ENCODE measurements around the gene ABR. TPM values are rescaled to one million over a fixed set of nuclear protein-coding genes. Genes with fewer than 3 reads are reported as not detected.
A peak's percentile ranks its signal among the peaks of the same experiment; 100 is the strongest.
"Not testable (repeated sequence)": the region's sequence is repeated elsewhere in the genome, so short reads cannot be mapped to it uniquely, and the experiment has no call there.

Gene ABR
- total and polyA plus RNA-seq, 7 donors = 30.4 to 146 (median 79.3) TPM

- Histone ChIP-seq H3K4me3 (no peak overlapping the region), H3K4me1 (no peaks in the 10 kb centered on the region), H3K9me3 (no peaks in the 10 kb centered on the region), H3K36me3 (peaks cover 16 to 77% (median 45%) of the 10 kb centered on the region in 4 donors), H3K27ac (no peak overlapping the region), H3K27me3 (no peaks in the 10 kb centered on the region)
- TF ChIP-seq POLR2A (IDR thresholded peaks at IDR 0.05) (no peak), EP300 (IDR thresholded peaks at IDR 0.05) (no peak), POLR2AphosphoS5 (IDR thresholded peaks at IDR 0.05) (no peak)
- TF ChIP-seq, protein P1, sequence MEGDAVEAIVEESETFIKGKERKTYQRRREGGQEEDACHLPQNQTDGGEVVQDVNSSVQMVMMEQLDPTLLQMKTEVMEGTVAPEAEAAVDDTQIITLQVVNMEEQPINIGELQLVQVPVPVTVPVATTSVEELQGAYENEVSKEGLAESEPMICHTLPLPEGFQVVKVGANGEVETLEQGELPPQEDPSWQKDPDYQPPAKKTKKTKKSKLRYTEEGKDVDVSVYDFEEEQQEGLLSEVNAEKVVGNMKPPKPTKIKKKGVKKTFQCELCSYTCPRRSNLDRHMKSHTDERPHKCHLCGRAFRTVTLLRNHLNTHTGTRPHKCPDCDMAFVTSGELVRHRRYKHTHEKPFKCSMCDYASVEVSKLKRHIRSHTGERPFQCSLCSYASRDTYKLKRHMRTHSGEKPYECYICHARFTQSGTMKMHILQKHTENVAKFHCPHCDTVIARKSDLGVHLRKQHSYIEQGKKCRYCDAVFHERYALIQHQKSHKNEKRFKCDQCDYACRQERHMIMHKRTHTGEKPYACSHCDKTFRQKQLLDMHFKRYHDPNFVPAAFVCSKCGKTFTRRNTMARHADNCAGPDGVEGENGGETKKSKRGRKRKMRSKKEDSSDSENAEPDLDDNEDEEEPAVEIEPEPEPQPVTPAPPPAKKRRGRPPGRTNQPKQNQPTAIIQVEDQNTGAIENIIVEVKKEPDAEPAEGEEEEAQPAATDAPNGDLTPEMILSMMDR (IDR thresholded peaks at IDR 0.05) = no peak
- intact Hi-C loops (cut with DNase I) = no loop called here
- WGBS, 2 donors = 96% methylated on average over 21 of the region's 21 CpGs
- no peak for DNase-seq
Measured at GRCh38 chr17:1069847-1070246, 109.9 kb downstream of the ABR start.

- no peak for DNase-seq
- WGBS, 2 donors = 97% methylated on average over 7 of the region's 7 CpGs
- Histone ChIP-seq H3K27me3 (no peaks in the 10 kb centered on the region), H3K4me3 (no peak overlapping the region), H3K4me1 (no peaks in the 10 kb centered on the region), H3K9me3 (no peaks in the 10 kb centered on the region), H3K27ac (no peak overlapping the region), H3K36me3 (peaks cover 23 to 74% (median 44%) of the 10 kb centered on the region in 4 donors)
- TF ChIP-seq, protein P1 (IDR thresholded peaks at IDR 0.05) = no peak
- TF ChIP-seq EP300 (IDR thresholded peaks at IDR 0.05) = no peak
- TF ChIP-seq POLR2AphosphoS5 (IDR thresholded peaks at IDR 0.05) = no peak
- TF ChIP-seq POLR2A (IDR thresholded peaks at IDR 0.05) = no peak
- intact Hi-C loops (cut with DNase I) = no loop called here
Measured at GRCh38 chr17:1068356-1068755, 111.4 kb downstream of the ABR start.

GRCh38 chr17:1067282-1067956, 112.4 kb downstream of the ABR start:
- 96% methylated on average over 10 of the region's 10 CpGs for WGBS, 2 donors
- Histone ChIP-seq H3K36me3 (peaks cover 28 to 70% (median 42%) of the 10 kb centered on the region in 4 donors), H3K27ac (no peak overlapping the region), H3K4me3 (no peak overlapping the region), H3K9me3 (no peaks in the 10 kb centered on the region), H3K4me1 (no peaks in the 10 kb centered on the region), H3K27me3 (no peaks in the 10 kb centered on the region)
- no peak for DNase-seq
- intact Hi-C loops (cut with DNase I) = no loop called here
- TF ChIP-seq POLR2AphosphoS5 (IDR thresholded peaks at IDR 0.05) (no peak), EP300 (IDR thresholded peaks at IDR 0.05) (no peak), POLR2A (IDR thresholded peaks at IDR 0.05) (no peak)
- TF ChIP-seq, protein P1 (IDR thresholded peaks at IDR 0.05) = no peak

- H3K4me1 ChIP-seq; H3K27ac ChIP-seq; DNase-seq; intact Hi-C loops (cut with DNase I); H3K9me3 ChIP-seq; H3K27me3 ChIP-seq; H3K4me3 ChIP-seq: not testable (repeated sequence)
- peaks cover 28 to 58% (median 34%) of the 10 kb centered on the region in 4 donors for H3K36me3 ChIP-seq
- 53 to 56% methylated on average over 2 of the region's 4 CpGs for WGBS, 2 donors
Measured at GRCh38 chr17:1065416-1065815, 114.4 kb downstream of the ABR start.

- no peaks in the 10 kb centered on the region for H3K27me3 ChIP-seq
- peaks cover 0 to 3% (median 2%) of the 10 kb centered on the region in 4 donors for H3K4me1 ChIP-seq
- peaks cover 12 to 54% (median 25%) of the 10 kb centered on the region in 4 donors for H3K36me3 ChIP-seq
- DNase-seq = peak; percentile 79
- TF ChIP-seq EP300 (IDR thresholded peaks at IDR 0.05) (no peak), POLR2A (IDR thresholded peaks at IDR 0.05) (no peak), POLR2AphosphoS5 (IDR thresholded peaks at IDR 0.05) (peak in 1 of 4 donors; percentile 14)
- TF ChIP-seq, protein P1 (IDR thresholded peaks at IDR 0.05) = no peak
- no peak overlapping the region for H3K27ac ChIP-seq
- no peaks in the 10 kb centered on the region for H3K9me3 ChIP-seq
- intact Hi-C loops (cut with DNase I) = no loop called here
- 39 to 68% methylated on average over 11 of the region's 11 CpGs for WGBS, 2 donors
- H3K4me3 ChIP-seq = no peak overlapping the region
Measured at GRCh38 chr17:1060991-1061390, 118.8 kb downstream of the ABR start.
